ENCODE measurements around the gene DOC2B.

Gene DOC2B

GRCh38 chr17:162689-163088 lies 18.8 kb downstream of the DOC2B start:
- no peak for DNase-seq (ENCODE audit: low spot score)

DNA sequence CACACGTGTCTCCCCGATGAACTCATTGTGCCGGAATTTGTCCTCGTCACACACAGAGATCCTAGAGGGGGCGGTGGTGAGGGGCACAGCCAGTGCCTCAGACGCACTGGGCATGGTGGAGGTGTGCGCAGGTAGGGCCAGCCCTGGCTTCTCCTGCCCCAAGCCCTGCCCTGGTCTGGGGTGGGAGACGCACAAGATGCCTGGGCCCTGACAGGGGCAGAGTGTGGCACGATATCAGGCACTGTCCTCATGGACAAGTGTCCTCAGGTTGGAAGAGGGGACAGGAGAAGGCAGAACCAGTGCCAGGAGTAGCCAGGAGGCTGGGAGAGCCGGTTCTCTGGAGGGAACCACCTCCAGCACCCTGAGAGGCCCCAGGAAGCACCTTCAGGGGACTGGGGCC lies 20.0 kb downstream of the DOC2B start:
- no peak for DNase-seq (ENCODE audit: low spot score)

GRCh38 chr17:160336-160735 lies 21.1 kb downstream of the DOC2B start:
- no peak for DNase-seq (ENCODE audit: low spot score)

DNA sequence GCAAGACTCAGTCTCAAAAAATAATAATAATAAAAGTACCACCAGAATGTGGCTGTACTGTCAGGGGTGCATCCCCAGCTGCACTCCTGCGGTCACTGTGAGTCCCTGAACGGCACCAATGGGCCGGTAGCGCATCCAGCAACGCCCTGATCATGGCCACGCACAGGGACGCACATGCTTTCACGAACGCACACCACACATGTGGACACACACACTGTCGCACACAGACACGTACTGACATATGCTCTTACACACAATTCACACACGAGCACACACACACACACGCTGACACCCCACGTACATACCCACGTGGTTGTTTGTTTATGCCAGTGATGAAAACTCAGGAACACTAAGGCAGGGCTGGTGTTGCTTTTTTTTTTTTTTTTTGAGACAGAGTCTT lies 21.8 kb downstream of the DOC2B start:
- no peak for DNase-seq (ENCODE audit: low spot score)

DNA sequence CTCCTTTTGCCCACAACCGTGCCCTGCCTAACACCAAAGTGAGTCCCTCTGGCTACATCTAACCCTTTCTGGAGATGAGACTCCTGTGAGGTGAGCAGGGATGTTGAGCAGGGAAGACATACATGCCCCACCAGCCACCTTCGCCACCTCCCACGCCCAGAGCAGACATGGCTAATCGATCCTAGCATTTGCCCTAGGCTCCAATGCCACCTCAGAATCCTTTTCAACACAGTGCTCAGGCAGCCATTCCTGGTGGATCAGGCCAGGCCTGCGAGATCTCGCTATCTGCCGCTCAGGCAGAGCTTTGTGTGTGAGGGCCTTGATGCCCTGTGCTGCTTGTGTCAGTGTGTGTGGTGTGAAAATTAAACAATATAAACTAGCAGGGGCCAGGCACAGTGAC lies 23.1 kb downstream of the DOC2B start:
- DNase-seq (ENCODE audit: low spot score): no peak

DNA sequence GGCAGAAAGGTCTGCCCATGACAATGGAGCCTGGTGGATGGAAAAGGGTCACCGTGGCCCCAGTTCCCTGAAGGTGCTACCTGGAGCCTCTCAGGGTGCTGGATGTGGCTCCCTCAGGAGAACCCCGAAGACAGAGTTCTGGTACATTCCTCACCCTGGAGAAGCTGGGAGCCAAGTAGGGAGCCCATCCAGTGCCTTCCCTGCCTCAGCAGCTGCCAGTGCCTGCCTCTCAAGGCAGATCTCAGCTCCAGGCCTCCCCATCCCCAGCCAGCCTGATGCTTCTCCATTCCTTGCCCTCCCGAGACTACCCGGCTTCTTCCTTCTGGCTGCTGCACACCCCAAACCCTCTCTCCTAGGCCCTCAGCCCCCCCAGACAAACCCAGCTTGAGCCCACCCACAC lies 23.5 kb downstream of the DOC2B start:
- no peak for DNase-seq (ENCODE audit: low spot score)

DNA sequence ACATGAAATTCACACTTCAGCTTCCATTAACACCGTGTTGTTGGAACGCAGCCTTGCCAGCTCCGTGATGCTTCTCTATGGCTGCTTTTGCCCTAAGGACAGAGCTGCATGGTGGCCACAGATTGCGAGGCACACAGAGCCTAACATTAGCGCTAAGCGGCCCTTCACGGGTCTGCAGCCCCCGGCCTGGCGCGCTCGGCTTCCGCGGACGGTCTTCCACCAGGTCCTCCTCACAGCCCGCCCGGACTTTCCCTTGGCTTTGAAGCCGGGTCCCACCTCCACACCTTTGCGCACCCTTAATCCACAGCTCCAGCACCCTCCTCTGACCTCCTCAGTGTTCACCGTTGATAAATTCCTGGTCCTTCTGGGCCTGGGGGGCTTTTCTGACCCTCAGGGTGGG lies 24.5 kb downstream of the DOC2B start:
- DNase-seq (ENCODE audit: low spot score): no peak

DNA sequence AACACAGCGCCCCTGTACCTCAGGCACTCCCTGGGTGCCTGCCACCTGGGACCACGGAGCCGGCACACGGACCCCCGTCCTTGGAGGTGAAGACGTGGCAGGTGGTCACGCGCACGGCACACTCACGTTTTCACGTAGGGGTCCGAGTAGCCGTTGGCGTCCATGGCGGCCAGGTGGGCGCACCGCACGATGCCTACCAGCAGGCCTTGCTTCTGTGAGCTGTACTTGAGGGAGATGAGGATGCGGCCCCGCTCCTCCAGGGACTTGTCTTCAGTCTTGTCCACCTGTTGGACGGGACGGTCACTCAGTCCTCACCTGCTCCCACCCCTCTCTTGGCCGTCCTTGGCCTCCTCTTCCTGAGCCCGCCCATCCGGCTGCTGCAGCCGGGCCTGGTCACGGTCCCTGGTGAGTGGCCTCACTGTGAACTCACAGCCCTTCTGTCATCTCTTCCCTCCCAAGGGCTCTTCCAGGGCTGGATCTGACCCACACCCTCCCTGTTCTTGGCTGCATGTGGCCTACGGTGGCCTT lies 25.3 kb downstream of the DOC2B start:
- DNase-seq (ENCODE audit: low spot score): no peak

DNA sequence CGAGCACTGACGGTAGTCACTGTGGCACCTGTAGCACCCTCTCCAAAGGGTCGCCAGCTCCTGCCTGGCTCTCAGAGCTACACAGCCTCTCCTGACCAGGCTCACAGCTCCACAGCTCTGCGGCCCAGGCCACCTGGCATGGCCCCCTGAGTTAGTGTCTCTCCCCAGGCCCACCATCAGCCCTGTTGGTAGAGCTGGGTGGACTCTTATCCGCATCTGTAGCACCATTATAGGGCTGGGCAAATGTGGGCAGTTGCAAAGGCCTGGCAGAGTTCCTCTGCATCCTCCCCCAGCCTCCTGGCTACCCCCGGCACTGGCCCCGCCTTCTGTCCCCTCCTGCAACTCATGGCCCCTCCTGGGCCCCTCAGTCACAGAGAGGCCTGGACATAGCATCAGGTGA lies 25.9 kb downstream of the DOC2B start:
- no peak for DNase-seq (ENCODE audit: low spot score)

GRCh38 chr17:153851-154250 lies 27.6 kb downstream of the DOC2B start:
- no peak for DNase-seq (ENCODE audit: low spot score)

GRCh38 chr17:152860-153420 lies 28.5 kb downstream of the DOC2B start:
- no peak for DNase-seq (ENCODE audit: low spot score)

DNA sequence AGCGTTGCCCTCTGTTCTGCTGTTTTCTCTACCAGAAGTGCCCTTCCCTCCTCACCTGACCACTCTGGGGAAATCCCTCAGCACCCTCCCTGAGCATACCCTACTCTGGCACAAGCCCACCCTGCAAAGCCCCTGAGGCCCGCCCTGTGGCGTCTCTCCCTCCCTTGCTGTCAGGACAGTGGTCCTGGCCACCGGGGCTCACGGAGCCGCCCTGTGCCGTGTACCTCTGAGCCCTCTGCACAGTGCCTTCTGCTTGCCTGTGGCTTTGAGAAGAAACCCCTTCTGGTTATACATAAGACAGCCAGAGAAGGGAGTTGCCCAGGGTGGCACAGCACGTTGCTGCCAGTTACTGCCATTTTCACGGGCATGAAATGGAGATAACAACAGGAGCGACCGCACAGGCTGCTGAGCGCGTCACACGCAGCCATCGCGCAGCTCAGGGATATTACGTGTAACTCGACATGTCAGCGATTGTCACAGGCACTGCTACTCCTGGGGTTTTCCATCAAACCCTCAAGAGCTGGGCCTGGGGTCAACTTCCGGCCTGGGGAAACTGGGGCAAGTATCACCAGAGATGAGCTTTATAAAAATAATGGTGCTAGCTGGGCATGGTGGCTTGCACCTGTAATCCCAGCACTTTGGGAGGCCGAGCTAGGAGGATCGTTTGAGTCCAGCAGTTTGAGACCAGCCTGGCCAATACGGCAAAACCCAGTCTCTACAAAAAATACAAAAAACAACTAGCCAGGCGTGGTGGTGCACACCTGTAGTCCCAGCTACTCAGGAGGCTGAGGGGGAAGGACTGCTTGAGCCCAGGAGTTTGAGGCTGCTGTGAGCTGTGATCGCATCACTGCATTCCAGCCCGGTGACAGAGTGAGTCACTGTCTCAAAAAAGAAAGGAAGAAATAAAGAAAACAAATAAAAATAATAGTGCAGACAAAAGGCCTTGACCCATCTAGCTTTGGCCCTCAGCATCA lies 29.3 kb downstream of the DOC2B start:
- DNase-seq (ENCODE audit: low spot score): no peak

DNA sequence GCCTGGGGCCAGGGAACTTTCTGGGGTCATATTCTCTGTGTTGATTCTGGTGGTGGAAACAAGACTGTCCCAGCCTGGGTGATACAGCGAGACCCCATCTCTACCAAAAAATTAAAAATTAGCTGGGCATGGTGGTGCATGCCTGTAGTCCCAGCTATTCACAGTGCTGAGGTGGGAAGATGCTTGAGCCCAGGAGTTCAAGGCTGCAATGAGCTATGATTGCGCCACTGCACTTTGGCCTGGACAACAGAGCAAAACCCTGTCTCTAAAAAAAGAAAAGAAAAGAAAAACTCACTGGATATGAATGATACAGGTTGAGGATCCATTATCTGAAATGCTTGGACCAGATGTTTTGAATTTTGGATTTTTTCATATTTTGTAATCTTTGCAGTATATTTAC lies 30.4 kb downstream of the DOC2B start:
- no peak for DNase-seq (ENCODE audit: low spot score)

DNA sequence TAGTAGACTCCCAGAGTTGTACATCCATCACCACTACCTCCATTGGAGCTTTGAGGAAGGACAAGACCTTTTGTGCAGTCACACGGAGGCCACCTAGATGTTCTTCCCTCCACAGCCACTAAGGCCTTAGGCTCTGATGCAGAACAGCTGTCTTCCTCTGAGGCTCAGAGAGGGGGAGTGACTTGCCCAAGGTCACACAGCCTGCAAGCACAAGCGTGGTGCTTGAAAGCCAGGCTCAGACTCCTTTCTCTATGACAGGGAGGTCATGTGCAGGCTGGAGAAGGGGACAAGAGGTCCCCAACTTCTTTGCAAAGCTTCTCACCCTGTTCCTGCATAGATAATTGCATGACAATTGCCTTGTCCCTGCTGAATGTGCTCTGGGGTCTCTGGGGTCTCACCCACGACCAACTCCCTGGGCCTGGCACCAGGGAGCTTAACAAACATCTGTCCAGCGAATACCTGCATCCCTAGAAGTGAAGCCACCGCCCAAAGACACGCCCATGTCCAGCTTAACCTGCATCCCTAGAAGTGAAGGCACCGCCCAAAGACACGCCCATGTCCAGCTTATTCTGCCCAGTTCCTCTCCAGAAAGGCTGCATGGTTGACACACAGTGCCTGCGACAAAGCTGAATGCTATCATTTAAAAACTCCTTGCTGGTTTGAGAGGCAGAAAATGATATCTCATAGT lies 31.4 kb downstream of the DOC2B start:
- DNase-seq (ENCODE audit: low spot score): no peak

GRCh38 chr17:149231-149630 lies 32.2 kb downstream of the DOC2B start:
- no peak for DNase-seq (ENCODE audit: low spot score)

DNA sequence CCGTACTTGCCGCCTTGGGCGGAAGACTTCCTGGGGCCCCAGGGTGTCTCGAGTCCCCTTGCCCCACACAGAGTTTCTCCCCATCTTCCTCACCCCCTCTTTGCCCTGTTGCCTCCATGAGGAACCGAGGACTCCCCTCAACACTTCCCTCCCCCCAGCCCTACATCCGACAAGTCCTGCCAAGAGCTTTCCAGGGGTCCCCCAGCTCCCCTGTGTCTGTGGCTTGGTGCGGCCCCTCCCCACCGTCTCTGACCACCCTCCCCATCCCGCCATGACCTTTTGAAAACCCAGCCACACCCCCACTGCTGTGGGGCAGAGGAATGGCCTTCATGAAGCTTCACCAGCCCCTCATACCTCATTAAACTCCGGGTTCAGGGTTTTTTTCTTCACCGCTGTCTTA lies 32.7 kb downstream of the DOC2B start:
- DNase-seq (ENCODE audit: low spot score): no peak

DNA sequence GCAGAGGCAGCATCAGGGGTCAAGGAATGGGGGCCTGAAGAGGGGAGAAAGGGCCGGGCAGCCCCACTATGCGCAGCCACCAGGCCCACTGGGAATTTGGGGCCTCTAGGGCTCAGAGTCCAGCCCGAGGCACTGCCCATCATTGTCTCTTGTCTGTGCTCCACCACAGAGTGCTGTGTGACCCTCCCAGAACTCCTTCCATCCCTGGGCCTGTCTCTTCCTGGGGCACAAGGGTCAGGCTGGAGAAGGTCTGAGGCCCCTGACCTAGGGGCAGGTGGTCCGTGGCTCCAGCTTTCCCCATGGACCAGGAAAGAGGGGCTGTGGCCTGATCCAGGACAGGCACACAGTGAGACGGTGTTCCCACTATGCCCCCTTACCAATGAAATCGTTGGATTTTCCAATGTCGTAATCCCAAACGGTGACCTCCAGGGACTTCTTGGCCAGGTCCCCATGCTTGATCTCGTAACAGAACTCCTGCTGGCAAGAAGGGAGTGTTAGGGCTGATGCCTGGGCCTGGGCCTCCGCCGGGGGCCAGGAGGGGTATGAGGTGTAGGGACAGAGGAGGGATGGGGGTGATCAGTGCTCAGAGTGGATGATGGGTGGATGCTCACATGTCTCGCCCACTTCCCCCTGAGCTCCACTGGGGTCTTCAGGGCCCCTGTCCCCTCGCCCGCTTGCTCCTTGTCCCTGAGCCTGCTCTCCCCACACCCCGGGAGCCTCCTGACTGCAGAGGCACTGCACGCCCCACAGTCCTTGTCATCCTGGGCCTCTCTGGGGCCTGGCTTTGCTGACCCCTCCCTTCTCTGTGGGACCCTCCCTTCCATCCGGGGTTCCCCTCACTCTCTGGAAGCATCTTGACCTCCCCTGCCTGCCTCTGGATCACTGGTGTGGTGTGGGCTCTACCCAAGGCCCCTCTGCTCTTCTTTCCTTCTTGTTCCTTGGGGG lies 33.4 kb downstream of the DOC2B start:
- DNase-seq (ENCODE audit: low spot score): no peak

DNA sequence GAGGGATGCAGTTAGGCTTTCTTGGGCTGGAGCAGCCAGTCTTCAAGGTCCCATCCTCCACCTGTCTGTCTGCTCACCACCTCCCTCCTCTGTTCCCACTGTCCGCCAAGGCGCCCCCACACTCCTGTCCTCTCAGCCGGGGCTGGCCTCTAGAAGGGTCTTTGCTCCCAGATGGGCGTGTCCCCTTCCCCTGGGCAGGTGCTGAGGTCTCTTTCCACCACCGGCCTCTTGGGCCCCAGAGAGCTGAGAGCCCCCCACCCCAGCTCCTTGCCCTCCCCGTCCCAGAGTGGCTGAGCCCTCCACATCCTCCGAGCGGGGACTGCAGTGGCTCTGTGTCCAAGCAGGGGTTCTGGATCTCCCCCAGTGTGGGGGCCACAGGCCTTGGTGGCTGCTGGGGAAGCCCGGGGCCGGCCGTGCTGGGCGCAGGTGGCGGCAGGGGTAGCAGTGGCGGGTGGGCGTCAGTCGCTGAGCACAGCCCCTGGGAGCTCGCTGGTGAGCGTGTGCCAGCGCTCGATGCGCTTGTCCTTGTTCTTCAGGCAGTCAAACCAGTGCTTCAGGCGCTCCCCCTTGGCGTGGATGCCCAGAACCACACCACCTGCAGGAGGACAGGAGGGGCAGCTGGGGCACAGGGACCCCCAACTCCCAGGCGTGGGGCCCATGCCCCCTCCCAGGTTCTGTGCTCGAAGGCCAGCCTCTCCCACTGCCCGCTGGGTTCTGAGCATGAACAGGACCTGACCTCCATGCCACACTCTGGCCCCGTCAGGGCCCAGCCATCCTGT lies 34.3 kb downstream of the DOC2B start:
- DNase-seq (ENCODE audit: low spot score): no peak

DNA sequence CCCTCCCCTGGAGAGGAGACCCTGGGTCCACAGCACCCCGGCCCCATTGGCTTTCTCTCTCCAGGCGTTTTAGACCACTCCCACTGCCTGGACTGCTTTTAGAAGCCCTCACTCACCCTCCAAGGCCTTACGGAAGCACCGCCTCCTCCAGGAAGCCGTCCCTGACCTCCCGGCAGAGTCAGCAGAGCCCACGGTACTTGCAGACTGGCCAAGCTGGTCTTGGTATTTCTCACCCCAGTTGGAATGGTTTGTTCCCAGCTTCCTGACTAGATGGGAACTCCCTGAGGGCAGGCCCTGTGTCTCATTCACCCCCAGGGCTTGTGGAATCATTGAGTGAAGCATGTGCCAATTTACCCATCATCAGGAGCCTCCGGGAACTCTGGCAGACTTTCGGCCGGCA lies 34.9 kb downstream of the DOC2B start:
- DNase-seq (ENCODE audit: low spot score): no peak

DNA sequence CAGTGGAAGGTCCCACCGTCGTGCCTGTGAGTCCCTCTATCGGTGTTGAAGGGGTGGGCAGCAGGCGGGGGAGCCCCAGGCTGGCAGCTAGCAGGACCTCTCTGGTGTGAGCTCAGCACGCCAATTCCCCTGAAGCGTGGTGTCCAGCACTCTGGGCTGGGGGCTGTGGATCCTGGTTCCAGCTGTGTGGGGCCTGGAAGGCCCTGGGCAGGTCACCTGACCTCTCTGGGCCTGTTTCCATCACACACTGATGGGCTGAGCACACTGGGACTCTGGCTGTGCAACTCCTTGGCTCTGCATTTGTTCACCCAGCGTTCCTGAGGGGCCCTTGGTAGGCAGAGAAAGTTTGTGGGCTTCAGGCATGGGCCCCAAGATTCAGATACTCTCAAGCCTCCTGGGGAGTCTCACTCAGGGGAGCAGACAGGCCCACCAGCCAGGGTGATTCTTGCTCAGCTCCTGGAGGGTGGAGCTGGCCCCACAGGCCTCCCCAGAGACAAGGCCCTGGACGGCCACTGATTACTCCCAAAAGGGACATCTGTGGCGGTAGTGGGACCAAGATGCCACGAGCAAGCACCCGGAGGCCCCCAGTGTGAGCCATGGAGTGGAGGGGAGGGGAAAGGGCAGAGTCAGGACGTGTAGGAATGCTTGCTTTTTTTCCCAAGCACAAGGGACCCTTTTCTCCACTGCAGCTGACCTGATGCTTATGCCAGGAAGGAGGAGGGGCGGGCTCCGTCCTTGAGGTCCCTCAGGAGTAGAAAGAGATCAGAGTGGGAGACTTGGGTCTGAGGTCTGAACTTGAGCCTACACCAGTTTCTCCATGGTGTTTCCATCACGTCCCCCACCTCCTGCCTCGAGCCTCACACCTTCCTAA lies 35.5 kb downstream of the DOC2B start:
- no peak for DNase-seq (ENCODE audit: low spot score)
